Gastrocnemius medialis (tissue), 4 donors: Measurements from ENCODE around the gene TSPAN9.

Source experiments
- CTCF ChIP-seq, 5 experiments: fragments of 450-650 bp in 3 of 5; fragments of 200-600 bp in 2 of 5; sonication (generic) in 2 of 5; IDR thresholded peaks in 4 of 5; conservative IDR thresholded peaks in 1 of 5; 1 replicate in 4 of 5; 2 replicates in 1 of 5; pipeline ENCODE4 v1.5.1; 2016 to 2019; ENCODE audit warnings: antibody characterized with exemption in 5 of 5, mild to moderate bottlenecking in 3 of 5, moderate library complexity in 3 of 5
- POLR2A ChIP-seq, 2 donors: fragments of 450-650 bp; IDR thresholded peaks; one replicate each; pipeline ENCODE4 v1.6.1; 2017; ENCODE audit warnings: antibody characterized with exemption in 2 of 2, mild to moderate bottlenecking in 2 of 2, moderate library complexity in 2 of 2

- TF ChIP-seq CTCF (IDR thresholded peaks at IDR 0.05 in 4 of 5, conservative IDR thresholded peaks at IDR 0.05 in 1 of 5) (no peak), POLR2A (IDR thresholded peaks at IDR 0.05) (no peak)
Measured at GRCh38 chr12:3117144-3117581, 40.0 kb downstream of the TSPAN9 start.
